Activated CD4-positive, alpha-beta T cell treated with anti-CD3 and anti-CD28 coated beads, Interleukin-2, amount 10 ng/mL, durations not matched to agents 7 days and 5 days (primary cell): ENCODE measurements around the gene PSEN1. TPM values are rescaled to one million over a fixed set of nuclear protein-coding genes. Genes with fewer than 3 reads are reported as not detected.

Source experiments
- CTCF ChIA-PET: fragments of 350-600 bp; sonication (Branson Sonifier 250); formaldehyde crosslinking; loops from one replicate; lab custom pipeline; 2021; ENCODE audit warnings: antibody characterized with exemption; lab: Charles Lee
- POLR2A ChIA-PET: fragments of 350-600 bp; sonication (Branson Sonifier 250); formaldehyde crosslinking; loops from one replicate; lab custom pipeline; 2021; ENCODE audit warnings: antibody characterized with exemption; lab: Charles Lee
- DNase-seq: peaks from one replicate; pipeline ENCODE4 v3.0.0-alpha.2; 2020
- H3K27ac Mint-ChIP-seq: one replicate; pipeline ENCODE4 v1.8.0; 2021; ENCODE audit warnings: mild to moderate bottlenecking, moderate library complexity, mixed read lengths
- H3K27me3 Mint-ChIP-seq: one replicate; pipeline ENCODE4 v1.8.0; 2021; ENCODE audit warnings: mixed read lengths
- H3K36me3 Mint-ChIP-seq: one replicate; pipeline ENCODE4 v1.8.0; 2021; ENCODE audit warnings: low read depth, mixed read lengths
- H3K4me1 Mint-ChIP-seq: one replicate; pipeline ENCODE4 v1.8.0; 2021; ENCODE audit warnings: mixed read lengths
- H3K4me3 Mint-ChIP-seq: one replicate; pipeline ENCODE4 v1.8.0; 2021; ENCODE audit warnings: mild to moderate bottlenecking, moderate library complexity, mixed read lengths
- H3K9me3 Mint-ChIP-seq: one replicate; pipeline ENCODE4 v1.8.0; 2021; ENCODE audit warnings: mixed read lengths
- total RNA-seq, 2 experiments: library from RNA; stranded (reverse); gene quantifications; one replicate each; pipeline ENCODE4 v1.2.3, GENCODE V29; 2021

PSEN1 gene
- total RNA-seq, 2 experiments from 2014 or later, result 41.9 to 44.3 TPM

- Mint-ChIP-seq H3K27ac (no peak overlapping the region), H3K36me3 (peaks cover 66% of the 10 kb centered on the region), H3K27me3 (no peaks in the 10 kb centered on the region), H3K4me3 (no peak overlapping the region), H3K9me3 (peaks cover 10% of the 10 kb centered on the region), H3K4me1 (no peaks in the 10 kb centered on the region)
- DNase-seq, result no peak
- CTCF ChIA-PET, result no interaction called here
- POLR2A ChIA-PET, result no interaction called here
These were observed 67.2 kb downstream of the PSEN1 start for GRCh38 chr14:73203527-73203926.

GRCh38 chr14:73207615-73208014, 71.3 kb downstream of the PSEN1 start:
- H3K27ac Mint-ChIP-seq, result no peak overlapping the region
- no peaks in the 10 kb centered on the region for H3K4me1 Mint-ChIP-seq
- ChIA-PET POLR2A (no interaction called here), CTCF (interaction anchor here (0.6 to 1.5 kb wide), 2 partner anchors 18 to 159 kb away, joined by 3 to 4 read pairs; no protein-coding TSS in a partner anchor)
- H3K36me3 Mint-ChIP-seq, result peaks cover 64% of the 10 kb centered on the region
- H3K4me3 Mint-ChIP-seq, result no peak overlapping the region
- no peak for DNase-seq
- peaks cover 12% of the 10 kb centered on the region for H3K9me3 Mint-ChIP-seq
- no peaks in the 10 kb centered on the region for H3K27me3 Mint-ChIP-seq

- peaks cover 69% of the 10 kb centered on the region for H3K36me3 Mint-ChIP-seq
- DNase-seq, result no peak
- no peaks in the 10 kb centered on the region for H3K4me1 Mint-ChIP-seq
- no peak overlapping the region for H3K4me3 Mint-ChIP-seq
- H3K27me3 Mint-ChIP-seq, result no peaks in the 10 kb centered on the region
- peaks cover 12% of the 10 kb centered on the region for H3K9me3 Mint-ChIP-seq
- H3K27ac Mint-ChIP-seq, result no peak overlapping the region
- CTCF ChIA-PET, result interaction anchor here (0.6 to 1.5 kb wide), 4 partner anchors 9 to 564 kb away, joined by 3 to 4 read pairs (median 4); no protein-coding TSS in a partner anchor
- POLR2A ChIA-PET, result no interaction called here
These were observed 72.1 kb downstream of the PSEN1 start for GRCh38 chr14:73208390-73208789.

- H3K9me3 Mint-ChIP-seq, result peaks cover 12% of the 10 kb centered on the region
- no peak for DNase-seq
- no peak overlapping the region for H3K27ac Mint-ChIP-seq
- POLR2A ChIA-PET, result no interaction called here
- no peak overlapping the region for H3K4me3 Mint-ChIP-seq
- CTCF ChIA-PET, result interaction anchor here (0.6 to 1.5 kb wide), 3 partner anchors 8 to 564 kb away, joined by 3 to 4 read pairs (median 4); no protein-coding TSS in a partner anchor
- no peaks in the 10 kb centered on the region for H3K4me1 Mint-ChIP-seq
- H3K27me3 Mint-ChIP-seq, result no peaks in the 10 kb centered on the region
- H3K36me3 Mint-ChIP-seq, result peaks cover 69% of the 10 kb centered on the region
These were observed 72.5 kb downstream of the PSEN1 start for GRCh38 chr14:73208846-73209245.

- H3K4me3 Mint-ChIP-seq, result no peak overlapping the region
- H3K9me3 Mint-ChIP-seq, result peaks cover 12% of the 10 kb centered on the region
- H3K27me3 Mint-ChIP-seq, result no peaks in the 10 kb centered on the region
- H3K36me3 Mint-ChIP-seq, result peaks cover 70% of the 10 kb centered on the region
- H3K4me1 Mint-ChIP-seq, result no peaks in the 10 kb centered on the region
- no peak overlapping the region for H3K27ac Mint-ChIP-seq
- CTCF ChIA-PET, result interaction anchor here (1.6 kb wide), 1 partner anchor 10 kb away, joined by 5 read pairs; no protein-coding TSS in a partner anchor
- no peak for DNase-seq
- POLR2A ChIA-PET, result no interaction called here
These were observed 73.6 kb downstream of the PSEN1 start for GRCh38 chr14:73209953-73210352.

DNA sequence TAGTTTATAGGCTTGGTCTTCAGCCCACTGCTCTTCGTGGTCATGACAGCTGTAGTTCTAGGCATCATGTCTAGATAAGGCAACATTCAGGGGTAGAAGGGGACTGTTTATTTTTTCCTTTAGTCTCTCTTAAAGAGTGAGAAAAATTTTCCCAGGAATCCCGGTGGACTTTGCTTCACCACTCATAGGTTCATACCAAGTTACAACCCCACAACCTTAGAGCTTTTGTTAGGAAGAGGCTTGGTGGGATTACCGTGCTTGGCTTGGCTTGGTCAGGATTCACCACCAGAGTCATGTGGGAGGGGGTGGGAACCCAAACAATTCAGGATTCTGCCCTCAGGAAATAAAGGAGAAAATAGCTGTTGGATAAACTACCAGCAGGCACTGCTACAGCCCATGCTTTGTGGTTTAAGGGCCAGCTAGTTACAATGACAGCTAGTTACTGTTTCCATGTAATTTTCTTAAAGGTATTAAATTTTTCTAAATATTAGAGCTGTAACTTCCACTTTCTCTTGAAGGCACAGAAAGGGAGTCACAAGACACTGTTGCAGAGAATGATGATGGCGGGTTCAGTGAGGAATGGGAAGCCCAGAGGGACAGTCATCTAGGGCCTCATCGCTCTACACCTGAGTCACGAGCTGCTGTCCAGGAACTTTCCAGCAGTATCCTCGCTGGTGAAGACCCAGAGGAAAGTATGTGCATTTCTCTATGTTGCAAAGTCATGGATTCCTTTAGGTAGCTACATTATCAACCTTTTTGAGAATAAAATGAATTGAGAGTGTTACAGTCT, 75.1 kb downstream of the PSEN1 start:
- no peak for DNase-seq
- Mint-ChIP-seq H3K27ac (no peak overlapping the region), H3K4me1 (no peaks in the 10 kb centered on the region), H3K36me3 (peaks cover 60% of the 10 kb centered on the region), H3K9me3 (peaks cover 12% of the 10 kb centered on the region), H3K27me3 (no peaks in the 10 kb centered on the region), H3K4me3 (no peak overlapping the region)
- CTCF ChIA-PET, result interaction anchor here (1.0 to 1.6 kb wide), 4 partner anchors 10 to 21 kb away, joined by 3 to 5 read pairs (median 4); no protein-coding TSS in a partner anchor
- POLR2A ChIA-PET, result no interaction called here

GRCh38 chr14:73216030-73216429, 79.7 kb downstream of the PSEN1 start:
- no peaks in the 10 kb centered on the region for H3K4me1 Mint-ChIP-seq
- H3K4me3 Mint-ChIP-seq, result no peak overlapping the region
- ChIA-PET POLR2A (no interaction called here), CTCF (interaction anchor here (0.6 to 1.1 kb wide), 2 partner anchors 11 to 573 kb away, joined by 3 to 5 read pairs; no protein-coding TSS in a partner anchor)
- no peak for DNase-seq
- no peaks in the 10 kb centered on the region for H3K27me3 Mint-ChIP-seq
- H3K27ac Mint-ChIP-seq, result no peak overlapping the region
- H3K9me3 Mint-ChIP-seq, result no peaks in the 10 kb centered on the region
- peaks cover 50% of the 10 kb centered on the region for H3K36me3 Mint-ChIP-seq

DNA sequence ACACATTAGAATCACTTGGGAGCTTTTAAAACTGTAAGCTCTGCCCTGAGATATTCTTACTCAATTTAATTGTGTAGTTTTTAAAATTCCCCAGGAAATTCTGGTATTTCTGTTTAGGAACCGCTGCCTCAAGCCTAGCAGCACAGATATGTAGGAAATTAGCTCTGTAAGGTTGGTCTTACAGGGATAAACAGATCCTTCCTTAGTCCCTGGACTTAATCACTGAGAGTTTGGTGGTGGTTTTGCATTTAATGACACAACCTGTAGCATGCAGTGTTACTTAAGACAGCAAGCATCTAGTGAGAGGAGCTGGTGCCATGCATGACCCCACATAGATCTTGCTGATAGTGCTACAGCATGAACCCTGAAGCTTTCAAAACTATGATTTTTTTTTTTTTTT, 81.1 kb downstream of the PSEN1 start:
- Mint-ChIP-seq H3K4me3 (no peak overlapping the region), H3K36me3 (peaks cover 60% of the 10 kb centered on the region), H3K27ac (no peak overlapping the region), H3K27me3 (no peaks in the 10 kb centered on the region), H3K4me1 (peaks cover 10% of the 10 kb centered on the region), H3K9me3 (no peaks in the 10 kb centered on the region)
- POLR2A ChIA-PET, result no interaction called here
- DNase-seq, result no peak
- CTCF ChIA-PET, result interaction anchor here (0.6 to 1.2 kb wide), 2 partner anchors 9 to 235 kb away, joined by 3 read pairs; no protein-coding TSS in a partner anchor

DNA sequence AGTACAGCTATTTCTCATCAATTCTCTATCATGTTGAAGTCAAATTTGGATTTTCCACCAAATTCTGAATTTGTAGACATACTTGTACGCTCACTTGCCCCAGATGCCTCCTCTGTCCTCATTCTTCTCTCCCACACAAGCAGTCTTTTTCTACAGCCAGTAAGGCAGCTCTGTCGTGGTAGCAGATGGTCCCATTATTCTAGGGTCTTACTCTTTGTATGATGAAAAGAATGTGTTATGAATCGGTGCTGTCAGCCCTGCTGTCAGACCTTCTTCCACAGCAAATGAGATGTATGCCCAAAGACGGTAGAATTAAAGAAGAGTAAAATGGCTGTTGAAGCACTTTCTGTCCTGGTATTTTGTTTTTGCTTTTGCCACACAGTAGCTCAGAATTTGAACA, 83.8 kb downstream of the PSEN1 start:
- ChIA-PET POLR2A (no interaction called here), CTCF (interaction anchor here (0.8 kb wide), 1 partner anchor 44 kb away, joined by 3 read pairs; no protein-coding TSS in a partner anchor)
- Mint-ChIP-seq H3K36me3 (peaks cover 51% of the 10 kb centered on the region), H3K9me3 (no peaks in the 10 kb centered on the region), H3K27me3 (no peaks in the 10 kb centered on the region), H3K4me3 (no peak overlapping the region), H3K4me1 (peaks cover 17% of the 10 kb centered on the region), H3K27ac (no peak overlapping the region)
- no peak for DNase-seq

DNA sequence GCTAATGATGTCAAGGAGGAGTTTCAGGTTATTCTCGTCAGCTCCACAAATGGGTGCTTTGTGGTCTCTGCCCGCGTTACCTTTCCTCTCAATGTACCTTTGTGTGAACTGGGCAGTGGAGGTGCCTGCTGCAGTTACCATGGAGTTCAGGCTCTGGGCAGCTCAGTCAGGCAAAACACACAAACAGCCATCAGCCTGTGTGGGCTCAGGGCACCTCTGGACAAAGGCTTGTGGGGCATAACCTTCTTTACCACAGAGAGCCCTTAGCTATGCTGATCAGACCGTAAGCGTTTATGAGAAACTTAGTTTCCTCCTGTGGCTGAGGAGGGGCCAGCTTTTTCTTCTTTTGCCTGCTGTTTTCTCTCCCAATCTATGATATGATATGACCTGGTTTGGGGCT, 84.3 kb downstream of the PSEN1 start:
- no peak for DNase-seq
- Mint-ChIP-seq H3K27ac (no peak overlapping the region), H3K4me1 (peaks cover 17% of the 10 kb centered on the region), H3K36me3 (peaks cover 51% of the 10 kb centered on the region), H3K4me3 (no peak overlapping the region), H3K9me3 (no peaks in the 10 kb centered on the region), H3K27me3 (no peaks in the 10 kb centered on the region)
- CTCF ChIA-PET, result interaction anchor here (0.6 to 1.0 kb wide), 3 partner anchors 9 to 750 kb away, joined by 3 read pairs; no protein-coding TSS in a partner anchor
- POLR2A ChIA-PET, result no interaction called here

- CTCF ChIA-PET, result no interaction called here
- Mint-ChIP-seq H3K36me3 (peaks cover 51% of the 10 kb centered on the region), H3K4me3 (no peak overlapping the region), H3K27me3 (no peaks in the 10 kb centered on the region), H3K27ac (no peak overlapping the region), H3K4me1 (peaks cover 17% of the 10 kb centered on the region), H3K9me3 (no peaks in the 10 kb centered on the region)
- DNase-seq, result no peak
- POLR2A ChIA-PET, result no interaction called here
These were observed 85.6 kb downstream of the PSEN1 start for GRCh38 chr14:73221945-73222344.

DNA sequence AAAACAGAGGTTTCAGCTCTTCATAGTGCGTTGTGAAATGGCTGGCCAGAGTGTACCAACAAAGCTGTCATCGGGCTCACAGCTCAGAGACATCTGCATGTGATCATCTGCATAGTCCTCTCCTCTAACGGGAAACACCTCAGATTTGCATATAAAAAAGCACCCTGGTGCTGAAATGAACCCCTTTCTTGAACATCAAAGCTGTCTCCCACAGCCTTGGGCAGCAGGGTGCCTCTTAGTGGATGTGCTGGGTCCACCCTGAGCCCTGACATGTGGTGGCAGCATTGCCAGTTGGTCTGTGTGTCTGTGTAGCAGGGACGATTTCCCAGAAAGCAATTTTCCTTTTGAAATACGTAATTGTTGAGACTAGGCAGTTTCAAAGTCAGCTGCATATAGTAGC, 86.7 kb downstream of the PSEN1 start:
- Mint-ChIP-seq H3K27ac (peak overlapping the region; percentile 33), H3K36me3 (peaks cover 44% of the 10 kb centered on the region), H3K4me3 (no peak overlapping the region), H3K27me3 (no peaks in the 10 kb centered on the region), H3K9me3 (no peaks in the 10 kb centered on the region), H3K4me1 (peaks cover 17% of the 10 kb centered on the region)
- no peak for DNase-seq
- ChIA-PET CTCF (interaction anchor here (1.0 to 1.1 kb wide), 2 partner anchors 20 to 56 kb away, joined by 3 read pairs; no protein-coding TSS in a partner anchor), POLR2A (no interaction called here)

DNA sequence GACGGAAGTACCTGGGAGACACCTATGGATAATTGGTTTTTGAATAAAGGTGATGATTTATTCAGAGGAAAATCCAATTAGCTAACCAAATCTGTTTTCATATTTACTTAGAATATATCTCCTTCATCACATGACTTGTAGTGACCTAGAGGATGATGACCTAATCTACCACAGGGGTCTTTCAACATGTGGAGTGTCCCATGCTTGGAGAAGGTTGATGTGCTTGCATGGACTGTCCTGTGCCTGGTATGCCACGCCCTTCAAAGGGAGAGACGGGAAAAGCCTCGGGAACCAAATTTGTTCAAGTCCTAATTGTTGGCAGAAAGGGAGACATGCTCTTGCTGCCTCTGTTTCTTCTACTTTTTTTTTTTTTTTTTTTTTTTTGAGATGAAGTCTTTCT, 89.2 kb downstream of the PSEN1 start:
- Mint-ChIP-seq H3K36me3 (peaks cover 26% of the 10 kb centered on the region), H3K4me1 (peaks cover 17% of the 10 kb centered on the region), H3K9me3 (no peaks in the 10 kb centered on the region), H3K27me3 (no peaks in the 10 kb centered on the region), H3K4me3 (no peak overlapping the region), H3K27ac (no peak overlapping the region)
- POLR2A ChIA-PET, result no interaction called here
- CTCF ChIA-PET, result interaction anchor here (0.5 to 0.6 kb wide), 3 partner anchors 19 to 1662 kb away, joined by 3 to 4 read pairs (median 3); no protein-coding TSS in a partner anchor
- no peak for DNase-seq
